HepG2 (cell line): ENCODE data around the gene WNK4. TPM values are rescaled to one million over a fixed set of nuclear protein-coding genes. Genes with fewer than 3 reads are reported as not detected.

Experiments
- AKNA ChIP-seq: sonication (generic); formaldehyde crosslinking; IDR thresholded peaks from 2 replicates; pipeline ENCODE4 v1.4.0; 2020; ENCODE audit warnings: missing genetic modification reagents, borderline replicate concordance
- ATM ChIP-seq: fragments of 450-650 bp; IDR thresholded peaks from 2 replicates; pipeline ENCODE4 v1.7.1; 2017; ENCODE audit warnings: mild to moderate bottlenecking, borderline replicate concordance
- DMAP1 ChIP-seq: IDR thresholded peaks from 2 replicates; pipeline ENCODE4 v1.6.1; 2016
- HCFC1 ChIP-seq: fragments of 150-350 bp; IDR thresholded peaks from 2 replicates; pipeline ENCODE4 v1.6.1; 2014; ENCODE audit warnings: low read depth, low read length
- SCMH1 ChIP-seq: sonication (generic); formaldehyde crosslinking; IDR thresholded peaks from 2 replicates; pipeline ENCODE4 v1.9.0; 2021; ENCODE audit warnings: missing genetic modification reagents, mild to moderate bottlenecking, borderline replicate concordance
- polyA plus RNA-seq, 8 experiments: library from polyadenylated mRNA; depleted of rRNA in 3 of 8; stranded (reverse) in 7 of 8; unstranded in 1 of 8; fragments of >200 nt; fragmentation: Illumina TruSeq in 4 of 8; extraction: Trizol in 4 of 8; gene quantifications; 2 replicates each; pipeline versions ENCODE4 v1.2.1 to v1.2.3, GENCODE V29; 2011 to 2016; ENCODE audit warnings: low read depth in 4 of 8, missing spikeins in 1 of 8, mixed read lengths in 1 of 8; ENCODE audit not compliant: insufficient read depth in 1 of 8
- total RNA-seq, 5 experiments: library from RNA; depleted of rRNA; stranded (reverse); fragments of >200 nt; fragmentation: Illumina TruSeq; extraction: Trizol; gene quantifications; 2 replicates each; pipeline ENCODE4 v1.2.3, GENCODE V29; 2016; ENCODE audit warnings: low read depth in 1 of 5
- TF ChIP-seq, protein P1 (sequence below), 2 experiments: fragments of 450-650 bp in 1 of 2; sonication (generic) in 1 of 2; formaldehyde crosslinking in 1 of 2; IDR thresholded peaks; 2 replicates each; pipeline versions ENCODE4 v1.6.1 to v1.8.0; 2016 to 2022; ENCODE audit warnings: antibody characterized with exemption in 1 of 2, mild to moderate bottlenecking in 1 of 2, missing genetic modification reagents in 1 of 2
- TF ChIP-seq, protein P2 (sequence below): sonication (generic); formaldehyde crosslinking; IDR thresholded peaks from 2 replicates; pipeline ENCODE4 v1.9.0; 2021; ENCODE audit warnings: missing genetic modification reagents, borderline replicate concordance

WNK4 gene
- total and polyA plus RNA-seq, 2 of the 13 experiments (the other 11 are each of a cell fraction or from before 2014, with no cell fraction given) = 2.7 to 13.7 TPM

DNA sequence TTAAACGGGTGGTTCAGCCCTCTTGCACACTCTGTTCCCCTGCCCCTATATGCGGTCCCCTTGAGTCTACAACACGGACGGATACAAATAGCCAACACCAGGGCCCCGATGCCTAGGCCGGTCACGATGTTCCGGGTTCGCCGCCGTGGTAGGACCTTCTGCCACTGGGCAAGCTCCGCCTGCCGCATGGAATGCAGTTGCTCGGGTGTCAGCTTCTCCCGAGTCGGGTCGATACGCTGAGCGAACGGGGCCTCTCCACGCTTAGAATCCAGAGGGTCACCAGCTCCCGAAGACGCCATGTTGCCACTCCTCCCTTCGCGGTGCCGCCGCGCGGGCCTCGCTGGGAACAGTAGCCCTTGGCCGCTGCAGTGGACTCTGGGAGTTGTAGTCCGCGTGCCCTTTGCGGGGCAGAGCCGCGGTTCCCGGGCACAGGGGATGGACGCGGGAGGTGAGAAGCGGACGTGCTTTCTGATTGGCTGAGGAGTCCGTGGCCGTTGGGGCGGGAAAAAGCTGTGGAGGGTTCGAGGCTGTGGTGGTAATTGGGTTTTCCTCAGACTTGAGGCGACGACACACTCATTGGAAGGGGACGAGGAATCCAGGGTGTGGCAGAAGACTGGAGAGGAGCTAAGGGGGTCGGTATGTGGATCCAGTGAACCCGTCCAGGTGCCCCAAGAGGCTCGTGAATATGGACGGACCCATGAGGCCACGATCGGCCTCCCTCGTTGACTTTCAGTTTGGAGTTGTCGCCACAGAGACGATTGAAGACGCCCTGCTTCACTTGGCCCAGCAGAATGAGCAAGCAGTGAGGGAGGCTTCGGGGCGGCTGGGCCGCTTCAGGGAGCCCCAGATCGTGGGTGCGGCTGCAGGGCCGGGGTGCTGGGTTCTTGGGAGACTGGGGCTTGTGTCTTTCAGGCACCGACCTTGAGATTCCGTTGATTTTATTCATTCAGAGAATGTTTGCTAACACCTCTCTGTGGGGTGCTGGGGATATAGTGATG, 18.3 kb downstream of the WNK4 start, which contains the start of the genes CNTD1 and COA3 (continued):
- TF ChIP-seq, protein P1, sequence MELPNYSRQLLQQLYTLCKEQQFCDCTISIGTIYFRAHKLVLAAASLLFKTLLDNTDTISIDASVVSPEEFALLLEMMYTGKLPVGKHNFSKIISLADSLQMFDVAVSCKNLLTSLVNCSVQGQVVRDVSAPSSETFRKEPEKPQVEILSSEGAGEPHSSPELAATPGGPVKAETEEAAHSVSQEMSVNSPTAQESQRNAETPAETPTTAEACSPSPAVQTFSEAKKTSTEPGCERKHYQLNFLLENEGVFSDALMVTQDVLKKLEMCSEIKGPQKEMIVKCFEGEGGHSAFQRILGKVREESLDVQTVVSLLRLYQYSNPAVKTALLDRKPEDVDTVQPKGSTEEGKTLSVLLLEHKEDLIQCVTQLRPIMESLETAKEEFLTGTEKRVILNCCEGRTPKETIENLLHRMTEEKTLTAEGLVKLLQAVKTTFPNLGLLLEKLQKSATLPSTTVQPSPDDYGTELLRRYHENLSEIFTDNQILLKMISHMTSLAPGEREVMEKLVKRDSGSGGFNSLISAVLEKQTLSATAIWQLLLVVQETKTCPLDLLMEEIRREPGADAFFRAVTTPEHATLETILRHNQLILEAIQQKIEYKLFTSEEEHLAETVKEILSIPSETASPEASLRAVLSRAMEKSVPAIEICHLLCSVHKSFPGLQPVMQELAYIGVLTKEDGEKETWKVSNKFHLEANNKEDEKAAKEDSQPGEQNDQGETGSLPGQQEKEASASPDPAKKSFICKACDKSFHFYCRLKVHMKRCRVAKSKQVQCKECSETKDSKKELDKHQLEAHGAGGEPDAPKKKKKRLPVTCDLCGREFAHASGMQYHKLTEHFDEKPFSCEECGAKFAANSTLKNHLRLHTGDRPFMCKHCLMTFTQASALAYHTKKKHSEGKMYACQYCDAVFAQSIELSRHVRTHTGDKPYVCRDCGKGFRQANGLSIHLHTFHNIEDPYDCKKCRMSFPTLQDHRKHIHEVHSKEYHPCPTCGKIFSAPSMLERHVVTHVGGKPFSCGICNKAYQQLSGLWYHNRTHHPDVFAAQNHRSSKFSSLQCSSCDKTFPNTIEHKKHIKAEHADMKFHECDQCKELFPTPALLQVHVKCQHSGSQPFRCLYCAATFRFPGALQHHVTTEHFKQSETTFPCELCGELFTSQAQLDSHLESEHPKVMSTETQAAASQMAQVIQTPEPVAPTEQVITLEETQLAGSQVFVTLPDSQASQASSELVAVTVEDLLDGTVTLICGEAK (IDR thresholded peaks at IDR 0.05) = no peak
- TF ChIP-seq, protein P1 (CRISPR knock-in tag; IDR thresholded peaks at IDR 0.05) = peak; percentile 95
- peak; percentile 91 for TF ChIP-seq DMAP1 (CRISPR knock-in tag)
- TF ChIP-seq HCFC1 = peak; percentile 94
- TF ChIP-seq, protein P2, sequence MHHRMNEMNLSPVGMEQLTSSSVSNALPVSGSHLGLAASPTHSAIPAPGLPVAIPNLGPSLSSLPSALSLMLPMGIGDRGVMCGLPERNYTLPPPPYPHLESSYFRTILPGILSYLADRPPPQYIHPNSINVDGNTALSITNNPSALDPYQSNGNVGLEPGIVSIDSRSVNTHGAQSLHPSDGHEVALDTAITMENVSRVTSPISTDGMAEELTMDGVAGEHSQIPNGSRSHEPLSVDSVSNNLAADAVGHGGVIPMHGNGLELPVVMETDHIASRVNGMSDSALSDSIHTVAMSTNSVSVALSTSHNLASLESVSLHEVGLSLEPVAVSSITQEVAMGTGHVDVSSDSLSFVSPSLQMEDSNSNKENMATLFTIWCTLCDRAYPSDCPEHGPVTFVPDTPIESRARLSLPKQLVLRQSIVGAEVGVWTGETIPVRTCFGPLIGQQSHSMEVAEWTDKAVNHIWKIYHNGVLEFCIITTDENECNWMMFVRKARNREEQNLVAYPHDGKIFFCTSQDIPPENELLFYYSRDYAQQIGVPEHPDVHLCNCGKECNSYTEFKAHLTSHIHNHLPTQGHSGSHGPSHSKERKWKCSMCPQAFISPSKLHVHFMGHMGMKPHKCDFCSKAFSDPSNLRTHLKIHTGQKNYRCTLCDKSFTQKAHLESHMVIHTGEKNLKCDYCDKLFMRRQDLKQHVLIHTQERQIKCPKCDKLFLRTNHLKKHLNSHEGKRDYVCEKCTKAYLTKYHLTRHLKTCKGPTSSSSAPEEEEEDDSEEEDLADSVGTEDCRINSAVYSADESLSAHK (CRISPR knock-in tag) = 0 out of 2 replicates have a peak, but pooled peaks have one; percentile 66
- peak; percentile 89; the same call in 1 of the 2 replicates for TF ChIP-seq AKNA (CRISPR knock-in tag)
- no peak for TF ChIP-seq SCMH1 (CRISPR knock-in tag)
- no peak for TF ChIP-seq ATM
